GM19463 (cell line): ENCODE results near the gene KIF5B.

Experiments
- ATAC-seq: cut with Tn5 transposase; IDR thresholded peaks from one replicate; pipeline ENCODE4 v1.9.1; 2021; ENCODE audit warnings: mild to moderate bottlenecking, moderate library complexity; ENCODE audit not compliant: unreplicated experiment

The KIF5B gene

GRCh38 chr10:31962826-31963588 lies 93.2 kb downstream of the KIF5B start:
- no peak for ATAC-seq

GRCh38 chr10:31961277-31962074 lies 94.7 kb downstream of the KIF5B start:
- no peak for ATAC-seq

- ATAC-seq = no peak
Measured at GRCh38 chr10:31959461-31960173, 96.6 kb downstream of the KIF5B start.
